BE2C (cell line): ENCODE results near the gene VIPAS39. TPM values are rescaled to one million over a fixed set of nuclear protein-coding genes. Genes with fewer than 3 reads are reported as not detected.

Experiments used
- DNase-seq: peaks from one replicate; pipeline ENCODE4 v3.0.0-alpha.2; 2020
- H3K27me3 ChIP-seq: fragments of 250-450 bp; sonication (Bioruptor Pico); 2 replicates; pipeline ENCODE4 v1.5.1; 2020; ENCODE audit warnings: mild to moderate bottlenecking
- H3K36me3 ChIP-seq: fragments of 250-450 bp; sonication (Bioruptor Pico); 2 replicates; pipeline ENCODE4 v1.5.1; 2020; ENCODE audit warnings: mild to moderate bottlenecking
- H3K4me1 ChIP-seq: fragments of 250-450 bp; sonication (Bioruptor Pico); 2 replicates; pipeline ENCODE4 v1.5.1; 2020
- H3K4me3 ChIP-seq: 2 replicates; pipeline ENCODE4 v1.5.1; 2011; ENCODE audit warnings: low read depth, low read length
- H3K9me3 ChIP-seq: fragments of 250-450 bp; sonication (Bioruptor Pico); 2 replicates; pipeline ENCODE4 v1.5.1; 2020
- CTCF ChIP-seq: IDR thresholded peaks from 2 replicates; pipeline ENCODE4 v1.5.1; 2012; ENCODE audit warnings: mild to moderate bottlenecking, low read depth, low read length
- polyA plus RNA-seq: library from polyadenylated mRNA; unstranded; fragments of >200 nt; gene quantifications from one replicate; pipeline ENCODE4 v1.2.1, GENCODE V29; 2012; ENCODE audit warnings: low read depth, missing spikeins; ENCODE audit not compliant: insufficient read length, insufficient read depth

Gene VIPAS39
- 19.0 TPM for polyA plus RNA-seq

GRCh38 chr14:77457522-77458248 is at the start of gene VIPAS39, which contains the start of gene AHSA1:
Gene VIPAS39, minus strand, starts transcription at chr14:77457601. Its CDS starts 3,499 bp downstream, at chr14:77454102.
Gene AHSA1, plus strand, starts transcription at chr14:77458093. Its CDS starts 97 bp downstream, at chr14:77458190.
- Histone ChIP-seq H3K27me3 (no peaks in the 10 kb centered on the region), H3K4me3 (peak within 1 kb of the TSS; percentile 95), H3K4me1 (0 out of 2 replicates have a peak, but pooled peaks cover 2% of the 10 kb centered on the region), H3K9me3 (no peaks in the 10 kb centered on the region), H3K36me3 (peaks cover 34% of the 10 kb centered on the region)
- no peak for TF ChIP-seq CTCF
- peak; percentile 97 for DNase-seq

- no peaks in the 10 kb centered on the region for H3K9me3 ChIP-seq
- no peak for TF ChIP-seq CTCF
- H3K4me3 ChIP-seq = no peak overlapping the region
- H3K36me3 ChIP-seq = peaks cover 4% of the 10 kb centered on the region; the same call in 1 of the 2 replicates
- no peak for DNase-seq
- H3K4me1 ChIP-seq = no peaks in the 10 kb centered on the region
- H3K27me3 ChIP-seq = no peaks in the 10 kb centered on the region
These were observed 47.6 kb upstream of the VIPAS39 start for GRCh38 chr14:77505031-77505430.

- no peak for TF ChIP-seq CTCF
- no peaks in the 10 kb centered on the region for H3K9me3 ChIP-seq
- H3K36me3 ChIP-seq = peaks cover 4% of the 10 kb centered on the region; the same call in 1 of the 2 replicates
- H3K4me3 ChIP-seq = no peak overlapping the region
- DNase-seq = no peak
- peaks cover 18% of the 10 kb centered on the region for H3K27me3 ChIP-seq
- no peaks in the 10 kb centered on the region for H3K4me1 ChIP-seq
These were observed 45.7 kb upstream of the VIPAS39 start for GRCh38 chr14:77503138-77503537.

- TF ChIP-seq CTCF = no peak
- Histone ChIP-seq H3K9me3 (no peaks in the 10 kb centered on the region), H3K27me3 (peaks cover 22% of the 10 kb centered on the region), H3K36me3 (peaks cover 4% of the 10 kb centered on the region; the same call in 1 of the 2 replicates), H3K4me1 (no peaks in the 10 kb centered on the region), H3K4me3 (no peak overlapping the region)
- no peak for DNase-seq
These were observed 44.8 kb upstream of the VIPAS39 start for GRCh38 chr14:77502109-77502782.

GRCh38 chr14:77498984-77499527 is 41.7 kb upstream of the VIPAS39 start:
- no peaks in the 10 kb centered on the region for H3K9me3 ChIP-seq
- H3K4me1 ChIP-seq = no peaks in the 10 kb centered on the region
- TF ChIP-seq CTCF = no peak
- no peak for DNase-seq
- H3K4me3 ChIP-seq = peak overlapping the region; percentile 34
- peaks cover 22% of the 10 kb centered on the region for H3K27me3 ChIP-seq
- no peaks in the 10 kb centered on the region for H3K36me3 ChIP-seq
